Ascending aorta (tissue), 2 donors: ENCODE results near the gene NIPAL1. TPM values are rescaled to one million over a fixed set of nuclear protein-coding genes. Genes with fewer than 3 reads are reported as not detected.
"Not testable (repeated sequence)": the region's sequence is repeated elsewhere in the genome, so short reads cannot be mapped to it uniquely, and the experiment has no call there.

Experiments
- DNase-seq, 2 donors: peaks; one replicate each; pipeline ENCODE4 v3.0.0-alpha.2; 2019; ENCODE audit warnings: low spot score in 2 of 2
- H3K27ac ChIP-seq, 2 donors: fragments of 200-600 bp; sonication (generic); one replicate each; pipeline ENCODE4 v1.5.1; 2016 to 2017; ENCODE audit warnings: mild to moderate bottlenecking in 1 of 2
- H3K27me3 ChIP-seq: fragments of 200-600 bp; sonication (generic); one replicate; pipeline ENCODE4 v1.5.1; 2017
- H3K36me3 ChIP-seq, 2 donors: fragments of 200-600 bp; sonication (generic); one replicate each; pipeline ENCODE4 v1.5.1; 2016
- H3K4me1 ChIP-seq, 2 donors: fragments of 200-600 bp; sonication (generic); one replicate each; pipeline ENCODE4 v1.5.1; 2016 to 2017; ENCODE audit warnings: mild to moderate bottlenecking in 1 of 2
- H3K4me3 ChIP-seq, 2 donors: fragments of 200-600 bp; sonication (generic); one replicate each; pipeline ENCODE4 v1.5.1; 2016 to 2017; ENCODE audit warnings: mild to moderate bottlenecking in 1 of 2
- H3K9me3 ChIP-seq, 2 donors: fragments of 200-600 bp; sonication (generic); one replicate each; pipeline ENCODE4 v1.5.1; 2016
- intact Hi-C: fragments of 100-400 bp; cut with DNase I; formaldehyde crosslinking; loops from one replicate; pipeline ENCODE4 v1.15.1; 2023
- total RNA-seq: library from RNA; depleted of rRNA; stranded (reverse); fragments of >200 nt; gene quantifications from one replicate; pipeline ENCODE4 v1.1.0, GENCODE V29; 2016
- TF ChIP-seq, protein P1 (sequence below), 3 experiments: fragments of 200-600 bp in 2 of 3; fragments of 450-650 bp in 1 of 3; sonication (generic) in 2 of 3; IDR thresholded peaks; one replicate each; pipeline ENCODE4 v1.5.1; 2016 to 2019; ENCODE audit warnings: antibody characterized with exemption in 3 of 3, mild to moderate bottlenecking in 1 of 3, moderate library complexity in 1 of 3

The NIPAL1 gene
- total RNA-seq, 1 donor from 2014 or later = 2.0 TPM

DNA sequence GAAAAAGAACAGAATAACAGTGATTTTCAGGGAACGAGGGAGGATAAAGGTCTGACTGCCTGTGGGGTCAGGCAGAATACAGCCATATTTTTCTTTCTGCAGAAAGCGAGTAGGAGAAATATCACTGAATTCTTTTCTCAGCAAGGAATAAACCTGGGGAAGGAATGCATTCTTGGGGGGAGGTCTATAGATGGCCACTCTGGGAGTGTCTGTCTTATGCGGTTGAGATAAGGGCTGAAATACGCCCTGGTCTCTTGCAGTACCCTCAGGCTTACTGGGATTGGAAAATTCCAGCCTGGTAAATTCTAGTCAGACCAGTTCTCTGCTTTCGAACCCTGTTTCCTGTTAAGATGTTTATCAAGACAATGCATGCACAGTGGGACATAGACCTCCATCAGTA is 26.4 kb upstream of the NIPAL1 start:
- Histone ChIP-seq H3K27me3 (no peaks in the 10 kb centered on the region), H3K4me1 (no peaks in the 10 kb centered on the region), H3K27ac (no peak overlapping the region), H3K9me3 (peaks cover 0 to 10% of the 10 kb centered on the region in 2 donors), H3K36me3 (no peaks in the 10 kb centered on the region), H3K4me3 (no peak overlapping the region)
- no peak for DNase-seq
- intact Hi-C loops = no loop called here
- TF ChIP-seq, protein P1, sequence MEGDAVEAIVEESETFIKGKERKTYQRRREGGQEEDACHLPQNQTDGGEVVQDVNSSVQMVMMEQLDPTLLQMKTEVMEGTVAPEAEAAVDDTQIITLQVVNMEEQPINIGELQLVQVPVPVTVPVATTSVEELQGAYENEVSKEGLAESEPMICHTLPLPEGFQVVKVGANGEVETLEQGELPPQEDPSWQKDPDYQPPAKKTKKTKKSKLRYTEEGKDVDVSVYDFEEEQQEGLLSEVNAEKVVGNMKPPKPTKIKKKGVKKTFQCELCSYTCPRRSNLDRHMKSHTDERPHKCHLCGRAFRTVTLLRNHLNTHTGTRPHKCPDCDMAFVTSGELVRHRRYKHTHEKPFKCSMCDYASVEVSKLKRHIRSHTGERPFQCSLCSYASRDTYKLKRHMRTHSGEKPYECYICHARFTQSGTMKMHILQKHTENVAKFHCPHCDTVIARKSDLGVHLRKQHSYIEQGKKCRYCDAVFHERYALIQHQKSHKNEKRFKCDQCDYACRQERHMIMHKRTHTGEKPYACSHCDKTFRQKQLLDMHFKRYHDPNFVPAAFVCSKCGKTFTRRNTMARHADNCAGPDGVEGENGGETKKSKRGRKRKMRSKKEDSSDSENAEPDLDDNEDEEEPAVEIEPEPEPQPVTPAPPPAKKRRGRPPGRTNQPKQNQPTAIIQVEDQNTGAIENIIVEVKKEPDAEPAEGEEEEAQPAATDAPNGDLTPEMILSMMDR (IDR thresholded peaks at IDR 0.05) = no peak

DNA sequence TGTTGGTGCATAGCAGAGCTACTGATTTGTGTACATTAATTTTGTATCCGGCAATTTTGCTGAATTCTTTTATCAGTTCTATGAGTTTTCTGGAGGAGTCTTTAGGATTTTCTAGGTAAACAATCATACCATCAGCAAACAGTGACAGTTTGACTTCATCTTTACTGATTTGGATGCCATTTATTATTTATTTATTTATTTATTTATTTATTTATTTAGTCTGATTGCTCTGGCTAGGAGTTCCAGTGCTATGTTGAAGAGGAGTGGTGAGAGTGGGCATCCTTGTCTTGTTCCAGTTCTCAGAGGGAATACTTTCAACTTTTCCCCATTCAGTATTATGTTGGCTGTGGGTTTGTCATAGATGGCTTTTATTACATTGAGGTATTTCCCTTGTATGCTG is 24.1 kb upstream of the NIPAL1 start:
- H3K27ac ChIP-seq, H3K9me3 ChIP-seq, intact Hi-C loops, DNase-seq, H3K4me1 ChIP-seq, H3K36me3 ChIP-seq, H3K27me3 ChIP-seq, H3K4me3 ChIP-seq: not testable (repeated sequence)

DNA sequence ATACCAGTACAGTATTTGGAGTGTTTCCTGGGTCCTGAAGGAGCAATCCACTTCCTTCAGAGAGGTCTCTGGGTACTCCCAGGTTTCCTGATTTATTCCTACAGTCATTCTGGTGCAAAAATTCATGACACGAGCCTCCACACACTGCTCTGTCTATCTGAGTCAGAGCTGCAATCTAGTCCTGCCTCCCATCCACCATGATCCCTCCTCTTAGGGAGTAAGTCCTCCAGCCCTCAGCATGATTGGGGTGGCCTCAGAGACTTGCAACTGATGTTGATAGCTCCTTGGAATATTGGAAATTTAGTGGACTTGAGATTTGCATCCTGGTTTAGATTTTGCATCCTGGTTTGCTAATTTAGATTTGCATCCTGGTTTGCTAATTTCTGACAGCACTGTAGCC is 20.6 kb upstream of the NIPAL1 start:
- TF ChIP-seq, protein P1 (IDR thresholded peaks at IDR 0.05) = no peak
- intact Hi-C loops = no loop called here
- Histone ChIP-seq H3K27ac (no peak overlapping the region), H3K27me3 (no peaks in the 10 kb centered on the region), H3K36me3 (no peaks in the 10 kb centered on the region), H3K4me3 (no peak overlapping the region), H3K9me3 (peaks cover 0 to 4% of the 10 kb centered on the region in 2 donors), H3K4me1 (no peaks in the 10 kb centered on the region)
- no peak for DNase-seq

DNA sequence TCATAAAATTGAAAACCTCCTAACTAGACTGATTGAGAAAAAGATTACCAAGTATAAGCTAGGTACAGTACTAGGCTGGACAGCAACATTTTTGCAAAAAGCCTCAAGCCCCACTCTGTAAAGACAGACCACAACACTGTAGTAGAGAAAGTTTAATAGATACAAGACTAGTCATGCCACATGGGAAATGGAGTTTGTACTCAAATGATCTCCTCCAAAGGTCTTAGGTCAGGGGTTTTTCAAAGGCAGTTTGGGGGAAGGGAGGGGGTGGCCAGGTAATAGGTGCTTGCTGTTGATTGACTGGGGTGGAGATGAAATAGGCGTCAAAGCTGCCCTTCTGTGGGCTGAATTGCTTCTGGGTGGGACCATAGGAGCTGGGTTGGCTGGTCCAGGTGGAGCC is 14.3 kb upstream of the NIPAL1 start:
- TF ChIP-seq, protein P1 (IDR thresholded peaks at IDR 0.05) = no peak

DNA sequence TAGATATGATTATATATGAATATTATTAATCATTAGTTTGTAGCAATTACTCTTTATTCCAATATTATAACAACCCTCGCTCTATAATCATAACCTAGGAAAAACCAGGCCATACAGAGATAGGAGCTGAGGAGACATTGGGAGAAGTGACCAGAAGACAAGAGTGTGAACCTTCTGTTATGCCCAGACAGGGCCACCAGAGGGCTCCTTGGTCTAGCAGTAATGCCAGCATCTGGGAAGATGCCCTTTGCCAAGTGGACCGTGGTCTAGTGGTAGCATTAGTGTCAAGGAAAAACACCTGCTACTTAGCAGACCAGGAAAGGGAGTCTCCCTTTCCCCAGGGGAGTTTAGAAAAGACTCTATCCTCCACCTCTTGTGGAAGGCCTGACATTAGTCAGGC is 13.0 kb upstream of the NIPAL1 start:
- DNase-seq, H3K9me3 ChIP-seq, H3K27ac ChIP-seq, H3K4me3 ChIP-seq, H3K27me3 ChIP-seq, H3K36me3 ChIP-seq, H3K4me1 ChIP-seq: not testable (repeated sequence)
- intact Hi-C loops = loop anchor here (1.0 to 5.0 kb wide), 2 partner anchors 84 to 139 kb away; no protein-coding TSS in a partner anchor
- TF ChIP-seq, protein P1 (IDR thresholded peaks at IDR 0.05) = peak in 2 of 3 experiments; percentile 33 to 58

More for the DNA sequence above, 14.3 kb upstream of the NIPAL1 start:
- DNase-seq = no peak
- intact Hi-C loops = loop anchor here (5.0 kb wide), 1 partner anchor 140 kb away; no protein-coding TSS in a partner anchor
- H3K27me3 ChIP-seq = no peaks in the 10 kb centered on the region
- H3K27ac ChIP-seq = no peak overlapping the region
- no peaks in the 10 kb centered on the region for H3K9me3 ChIP-seq
- H3K4me3 ChIP-seq = no peak overlapping the region
- H3K4me1 ChIP-seq = no peaks in the 10 kb centered on the region
- no peaks in the 10 kb centered on the region for H3K36me3 ChIP-seq

DNA sequence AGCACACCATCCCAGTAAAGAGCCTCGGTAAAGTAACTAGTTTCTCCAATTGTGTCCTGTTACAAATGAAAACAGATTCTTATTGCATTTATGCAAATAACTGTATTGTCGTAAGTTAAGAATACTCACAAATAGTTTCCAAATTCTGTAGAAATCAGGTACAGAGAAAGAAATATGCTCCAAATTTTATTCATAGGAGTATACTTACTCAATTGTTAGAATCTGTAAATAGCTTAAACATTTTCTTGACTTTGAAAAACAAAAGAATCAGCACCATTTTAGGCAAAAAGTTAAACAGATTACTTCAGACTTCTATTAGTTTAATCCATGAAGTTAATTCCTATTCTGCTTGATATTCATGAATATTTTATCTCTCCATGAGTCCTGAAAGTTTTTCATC is 10.8 kb upstream of the NIPAL1 start:
- DNase-seq = no peak
- Histone ChIP-seq H3K9me3 (peaks cover 0 to 5% of the 10 kb centered on the region in 2 donors), H3K4me1 (no peaks in the 10 kb centered on the region), H3K4me3 (no peak overlapping the region), H3K36me3 (no peaks in the 10 kb centered on the region), H3K27me3 (no peaks in the 10 kb centered on the region), H3K27ac (no peak overlapping the region)
- intact Hi-C loops = no loop called here
- TF ChIP-seq, protein P1 (IDR thresholded peaks at IDR 0.05) = no peak
